H9 (cell line): ENCODE data around the gene COL4A2. TPM values are rescaled to one million over a fixed set of nuclear protein-coding genes. Genes with fewer than 3 reads are reported as not detected.

ENCODE experiments used
- DNase-seq: peaks from one replicate; pipeline ENCODE4 v3.0.0-alpha.2; 2017
- H2AFZ ChIP-seq: one replicate; pipeline ENCODE4 v1.6.1; 2013; ENCODE audit warnings: mild to moderate bottlenecking, low read length, control low read depth, moderate library complexity
- H2AK5ac ChIP-seq: 2 replicates; pipeline ENCODE4 v1.6.1; 2013; ENCODE audit warnings: low read length, control low read depth, mixed read lengths; ENCODE audit not compliant: insufficient read length
- H2BK120ac ChIP-seq: one replicate; pipeline ENCODE4 v1.6.1; 2013; ENCODE audit warnings: low read depth, mild to moderate bottlenecking, low read length, control low read depth, inconsistent platforms; ENCODE audit not compliant: poor library complexity, severe bottlenecking
- H2BK12ac ChIP-seq: 2 replicates; pipeline ENCODE4 v1.6.1; 2013; ENCODE audit warnings: low read length, control low read depth, mixed read lengths, low read depth; ENCODE audit not compliant: insufficient read length
- H2BK15ac ChIP-seq: 2 replicates; pipeline ENCODE4 v1.6.1; 2013; ENCODE audit warnings: low read depth, low read length, control low read depth
- H2BK20ac ChIP-seq: one replicate; pipeline ENCODE4 v1.6.1; 2013; ENCODE audit warnings: low read depth, mild to moderate bottlenecking, low read length, control low read depth, inconsistent platforms; ENCODE audit not compliant: poor library complexity, severe bottlenecking
- H2BK5ac ChIP-seq: 2 replicates; pipeline ENCODE4 v1.6.1; 2013; ENCODE audit warnings: low read length, control low read depth, mixed read lengths; ENCODE audit not compliant: insufficient read length
- H3K14ac ChIP-seq: 2 replicates; pipeline ENCODE4 v1.6.1; 2013; ENCODE audit warnings: low read length, control low read depth; ENCODE audit not compliant: insufficient read depth
- H3K18ac ChIP-seq: 2 replicates; pipeline ENCODE4 v1.6.1; 2013; ENCODE audit warnings: low read depth, mild to moderate bottlenecking, mixed read lengths, low read length, control low read depth; ENCODE audit not compliant: insufficient read length
- H3K23ac ChIP-seq: 2 replicates; pipeline ENCODE4 v1.6.1; 2013; ENCODE audit warnings: low read length, control low read depth, mixed read lengths, low read depth; ENCODE audit not compliant: insufficient read length
- H3K23me2 ChIP-seq: 2 replicates; pipeline ENCODE4 v1.6.1; 2013; ENCODE audit warnings: low read depth, mild to moderate bottlenecking, mixed read lengths, low read length, control low read depth; ENCODE audit not compliant: insufficient read length, poor library complexity, severe bottlenecking
- H3K27ac ChIP-seq: 2 replicates; pipeline ENCODE4 v1.5.1; 2013; ENCODE audit warnings: low read length, control low read depth, mixed read lengths, low read depth; ENCODE audit not compliant: insufficient read length
- H3K27me3 ChIP-seq: 2 replicates; pipeline ENCODE4 v1.6.1; 2013; ENCODE audit warnings: low read length, control low read depth, inconsistent platforms; ENCODE audit not compliant: insufficient read depth
- H3K4ac ChIP-seq: 2 replicates; pipeline ENCODE4 v1.6.1; 2013; ENCODE audit warnings: low read depth, mild to moderate bottlenecking, control low read depth, inconsistent platforms, low read length, moderate library complexity
- H3K4me1 ChIP-seq: 2 replicates; pipeline ENCODE4 v1.6.1; 2013; ENCODE audit warnings: low read length, control low read depth, inconsistent platforms; ENCODE audit not compliant: insufficient read depth
- H3K4me2 ChIP-seq: 2 replicates; pipeline ENCODE4 v1.6.1; 2013; ENCODE audit warnings: low read length, control low read depth, mixed read lengths; ENCODE audit not compliant: insufficient read length, insufficient read depth
- H3K56ac ChIP-seq: 2 replicates; pipeline ENCODE4 v1.6.1; 2013; ENCODE audit warnings: low read depth, mild to moderate bottlenecking, mixed read lengths, low read length, control low read depth; ENCODE audit not compliant: insufficient read length
- H3K79me1 ChIP-seq: 2 replicates; pipeline ENCODE4 v1.6.1; 2013; ENCODE audit warnings: low read depth, mild to moderate bottlenecking, moderate library complexity, low read length, control low read depth, inconsistent platforms; ENCODE audit not compliant: insufficient read depth, poor library complexity, severe bottlenecking
- H3K79me2 ChIP-seq: 2 replicates; pipeline ENCODE4 v1.6.1; 2013; ENCODE audit warnings: low read length, control low read depth, inconsistent platforms; ENCODE audit not compliant: insufficient read depth
- H3K9ac ChIP-seq: 2 replicates; pipeline ENCODE4 v1.6.1; 2013; ENCODE audit warnings: low read length, control low read depth, mixed read lengths; ENCODE audit not compliant: insufficient read length; ENCODE audit errors: extremely low read depth
- H3K9me3 ChIP-seq: one replicate; pipeline ENCODE4 v1.6.1; 2013; ENCODE audit warnings: low read depth, low read length, inconsistent platforms; ENCODE audit not compliant: control insufficient read depth
- H3T11ph ChIP-seq: one replicate; pipeline ENCODE4 v1.6.1; 2013; ENCODE audit warnings: mild to moderate bottlenecking, low read length, control low read depth, inconsistent platforms
- H4K20me1 ChIP-seq: one replicate; pipeline ENCODE4 v1.6.1; 2013; ENCODE audit not compliant: control insufficient read depth, insufficient read length, insufficient read depth
- H4K5ac ChIP-seq: 2 replicates; pipeline ENCODE4 v1.6.1; 2013; ENCODE audit warnings: low read depth, mild to moderate bottlenecking, mixed read lengths, low read length, control low read depth; ENCODE audit not compliant: insufficient read length
- H4K8ac ChIP-seq: replicated peaks from 2 replicates; pipeline ENCODE4 v1.6.1; 2013; ENCODE audit warnings: low read length, control low read depth, mixed read lengths, low read depth; ENCODE audit not compliant: insufficient read length
- H4K91ac ChIP-seq: 2 replicates; pipeline ENCODE4 v1.6.1; 2013; ENCODE audit warnings: low read depth, mild to moderate bottlenecking, moderate library complexity, mixed read lengths, low read length, control low read depth; ENCODE audit not compliant: insufficient read length
- H3K27ac Mint-ChIP-seq, 3 experiments: 2 replicates in 2 of 3; 3 replicates in 1 of 3; pipeline ENCODE4 v1.8.0; 2020 to 2021; ENCODE audit warnings: mixed read lengths in 3 of 3, mild to moderate bottlenecking in 1 of 3, moderate library complexity in 1 of 3
- H3K27me3 Mint-ChIP-seq: 2 replicates; pipeline ENCODE4 v1.8.0; 2021; ENCODE audit warnings: low read depth, mild to moderate bottlenecking, moderate library complexity, mixed read lengths
- H3K36me3 Mint-ChIP-seq, 3 experiments: 2 replicates in 2 of 3; 3 replicates in 1 of 3; pipeline ENCODE4 v1.8.0; 2020 to 2021; ENCODE audit warnings: low read depth in 3 of 3, mixed read lengths in 3 of 3; ENCODE audit not compliant: insufficient read depth in 1 of 3
- H3K4me1 Mint-ChIP-seq, 2 experiments: 2 replicates each; pipeline ENCODE4 v1.8.0; 2020; ENCODE audit warnings: mixed read lengths in 2 of 2
- H3K4me3 Mint-ChIP-seq, 2 experiments: 2 replicates in 1 of 2; 3 replicates in 1 of 2; pipeline ENCODE4 v1.8.0; 2020 to 2021; ENCODE audit warnings: mild to moderate bottlenecking in 2 of 2, mixed read lengths in 2 of 2, moderate library complexity in 1 of 2
- H3K9me3 Mint-ChIP-seq, 2 experiments: 2 replicates in 1 of 2; 3 replicates in 1 of 2; pipeline ENCODE4 v1.8.0; 2020; ENCODE audit warnings: mild to moderate bottlenecking in 2 of 2, mixed read lengths in 2 of 2, moderate library complexity in 1 of 2
- WGBS: extraction: QIAGEN DNeasy Blood & Tissue Kit; methylation state at CpG from one replicate; pipeline ENCODE4 v1.1.7; 2013; ENCODE audit warnings: missing lambda C conversion rate, low lambda C conversion rate, mixed read lengths; ENCODE audit not compliant: insufficient read length; ENCODE audit errors: extremely low coverage; 5-methylcytosine and 5-hydroxymethylcytosine counted together
- total RNA-seq: library from RNA; stranded (reverse); gene quantifications from 2 replicates; pipeline ENCODE4 v1.2.1, GENCODE V29; 2021
- TF ChIP-seq, protein P1 (sequence below): fragments of 200-600 bp; sonication (generic); conservative IDR thresholded peaks from 3 replicates; pipeline ENCODE4 v1.8.0; 2021; ENCODE audit warnings: antibody characterized with exemption, mild to moderate bottlenecking

The COL4A2 gene
- total RNA-seq, 1 experiment from 2014 or later, result 76.5 TPM

DNA sequence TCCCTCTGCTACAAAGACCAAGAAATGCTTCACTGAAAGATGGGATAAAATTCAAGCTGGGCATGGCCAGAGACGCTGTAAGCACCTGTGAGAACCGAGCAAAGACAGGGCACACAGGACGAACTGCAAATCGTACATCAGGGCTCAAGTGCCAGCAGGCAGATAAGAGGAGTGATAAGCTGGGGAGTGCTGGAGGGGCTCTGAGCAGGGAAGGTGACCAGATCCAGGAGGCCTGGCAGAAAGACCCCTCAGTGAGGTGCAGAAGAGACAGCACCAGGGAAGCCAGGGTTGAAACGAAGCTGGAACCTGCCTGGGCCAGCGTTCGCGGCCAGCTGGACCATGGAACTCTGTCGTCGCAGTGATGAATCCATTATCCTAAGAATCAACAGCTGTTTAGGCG is 244.2 kb downstream of the COL4A2 start:
- Histone ChIP-seq H2BK12ac (no peak overlapping the region), H2BK120ac (no peak overlapping the region), H3K23ac (no peak overlapping the region), H4K91ac (no peak overlapping the region), H3K9ac (no peak overlapping the region), H2AFZ (no peak overlapping the region), H3K9me3 (no peaks in the 10 kb centered on the region), H3K14ac (no peak overlapping the region), H4K20me1 (no peaks in the 10 kb centered on the region), H3K4me1 (no peaks in the 10 kb centered on the region), H3K79me2 (peaks cover 6% of the 10 kb centered on the region; the same call in 1 of the 2 replicates), H3K56ac (no peak overlapping the region), H4K5ac (no peak overlapping the region), H3K4ac (no peak overlapping the region), H3K27me3 (no peaks in the 10 kb centered on the region), H2BK20ac (no peak overlapping the region), H3T11ph (no peak overlapping the region), H3K18ac (no peak overlapping the region), H3K27ac (no peak overlapping the region), H2AK5ac (no peak overlapping the region), H3K79me1 (no peaks in the 10 kb centered on the region), H3K4me2 (no peak overlapping the region), H3K23me2 (no peaks in the 10 kb centered on the region), H2BK15ac (no peak overlapping the region), H2BK5ac (no peak overlapping the region), H4K8ac (no peak overlapping the region)
- H3K4me1 Mint-ChIP-seq, result peaks cover 11 to 21% of the 10 kb centered on the region in 2 experiments
- H3K9me3 Mint-ChIP-seq, result no peaks in the 10 kb centered on the region
- TF ChIP-seq, protein P1, sequence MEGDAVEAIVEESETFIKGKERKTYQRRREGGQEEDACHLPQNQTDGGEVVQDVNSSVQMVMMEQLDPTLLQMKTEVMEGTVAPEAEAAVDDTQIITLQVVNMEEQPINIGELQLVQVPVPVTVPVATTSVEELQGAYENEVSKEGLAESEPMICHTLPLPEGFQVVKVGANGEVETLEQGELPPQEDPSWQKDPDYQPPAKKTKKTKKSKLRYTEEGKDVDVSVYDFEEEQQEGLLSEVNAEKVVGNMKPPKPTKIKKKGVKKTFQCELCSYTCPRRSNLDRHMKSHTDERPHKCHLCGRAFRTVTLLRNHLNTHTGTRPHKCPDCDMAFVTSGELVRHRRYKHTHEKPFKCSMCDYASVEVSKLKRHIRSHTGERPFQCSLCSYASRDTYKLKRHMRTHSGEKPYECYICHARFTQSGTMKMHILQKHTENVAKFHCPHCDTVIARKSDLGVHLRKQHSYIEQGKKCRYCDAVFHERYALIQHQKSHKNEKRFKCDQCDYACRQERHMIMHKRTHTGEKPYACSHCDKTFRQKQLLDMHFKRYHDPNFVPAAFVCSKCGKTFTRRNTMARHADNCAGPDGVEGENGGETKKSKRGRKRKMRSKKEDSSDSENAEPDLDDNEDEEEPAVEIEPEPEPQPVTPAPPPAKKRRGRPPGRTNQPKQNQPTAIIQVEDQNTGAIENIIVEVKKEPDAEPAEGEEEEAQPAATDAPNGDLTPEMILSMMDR, result no peak
- DNase-seq, result no peak
- H3K27me3 Mint-ChIP-seq, result no peaks in the 10 kb centered on the region
- peaks cover 0 to 11% (median 0%) of the 10 kb centered on the region in 3 experiments; a peak in 3 of 7 replicates for H3K36me3 Mint-ChIP-seq
- peak overlapping the region in 2 of 3 experiments; percentile 59 to 81; a peak in 3 of 7 replicates for H3K27ac Mint-ChIP-seq
- no CpG with 5 or more reads among the region's 11 CpGs for WGBS
- H3K4me3 Mint-ChIP-seq, result no peak overlapping the region
